Naive thymus-derived CD4-positive, alpha-beta T cell (primary cell): ENCODE results near the gene CACNB1. TPM values are rescaled to one million over a fixed set of nuclear protein-coding genes. Genes with fewer than 3 reads are reported as not detected.

Source experiments
- ATAC-seq: fragments of 150-1000 bp; cut with Tn5 transposase; 2 replicates; pipeline ENCODE4 v1.10.0; 2021; ENCODE audit warnings: mild to moderate bottlenecking, moderate library complexity
- CTCF ChIA-PET: fragments of 350-600 bp; sonication (Branson Sonifier 250); formaldehyde crosslinking; loops from one replicate; lab custom pipeline; 2021; ENCODE audit warnings: antibody characterized with exemption; lab: Charles Lee
- POLR2A ChIA-PET: fragments of 350-600 bp; sonication (Branson Sonifier 250); formaldehyde crosslinking; loops from one replicate; lab custom pipeline; 2021; ENCODE audit warnings: antibody characterized with exemption, inconsistent platforms; lab: Charles Lee
- DNase-seq, 9 donors: peaks; one replicate each; pipeline versions ENCODE4 v3.0.0 to v3.0.0-alpha.2; 2020 to 2022; ENCODE audit warnings: mixed read lengths in 1 of 9
- H3K27ac ChIP-seq: one replicate; pipeline ENCODE4 v1.7.0; 2013; ENCODE audit warnings: mild to moderate bottlenecking, low read depth, low read length, moderate library complexity
- H3K27me3 ChIP-seq, 2 donors: one replicate each; pipeline ENCODE4 v1.7.0; 2013; ENCODE audit warnings: low read length in 2 of 2, mild to moderate bottlenecking in 2 of 2, moderate library complexity in 2 of 2; ENCODE audit not compliant: control insufficient read depth in 2 of 2, insufficient read depth in 2 of 2
- H3K36me3 ChIP-seq, 3 experiments: 1 replicate in 2 of 3; 2 replicates in 1 of 3; pipeline ENCODE4 v1.7.0; 2013; ENCODE audit warnings: low read length in 3 of 3, mild to moderate bottlenecking in 3 of 3, moderate library complexity in 1 of 3; ENCODE audit not compliant: insufficient read depth in 3 of 3, control insufficient read depth in 2 of 3
- H3K4me1 ChIP-seq, 2 donors: one replicate each; pipeline ENCODE4 v1.7.0; 2013; ENCODE audit warnings: low read length in 2 of 2, mild to moderate bottlenecking in 2 of 2, moderate library complexity in 1 of 2; ENCODE audit not compliant: control insufficient read depth in 2 of 2, insufficient read depth in 2 of 2
- H3K4me3 ChIP-seq: 2 replicates; pipeline ENCODE4 v1.7.0; 2013; ENCODE audit warnings: mild to moderate bottlenecking, low read length
- H3K9me3 ChIP-seq, 3 experiments: 1 replicate in 2 of 3; 2 replicates in 1 of 3; pipeline ENCODE4 v1.7.0; 2013; ENCODE audit warnings: low read length in 3 of 3; ENCODE audit not compliant: control insufficient read depth in 2 of 3
- H3K27ac Mint-ChIP-seq, 9 donors: one replicate each; pipeline ENCODE4 v1.8.0; 2020 to 2022; ENCODE audit warnings: mixed read lengths in 9 of 9, mild to moderate bottlenecking in 8 of 9, moderate library complexity in 5 of 9, inconsistent platforms in 2 of 9
- H3K27me3 Mint-ChIP-seq, 5 donors: one replicate each; pipeline ENCODE4 v1.8.0; 2021 to 2022; ENCODE audit warnings: mixed read lengths in 5 of 5, mild to moderate bottlenecking in 1 of 5
- H3K36me3 Mint-ChIP-seq, 5 donors: one replicate each; pipeline ENCODE4 v1.8.0; 2020 to 2022; ENCODE audit warnings: mixed read lengths in 5 of 5, mild to moderate bottlenecking in 3 of 5, inconsistent platforms in 1 of 5
- H3K4me1 Mint-ChIP-seq, 7 donors: one replicate each; pipeline ENCODE4 v1.8.0; 2020 to 2022; ENCODE audit warnings: mixed read lengths in 7 of 7, mild to moderate bottlenecking in 3 of 7, inconsistent platforms in 1 of 7
- H3K4me3 Mint-ChIP-seq, 10 donors: one replicate each; pipeline ENCODE4 v1.8.0; 2020 to 2022; ENCODE audit warnings: mild to moderate bottlenecking in 10 of 10, mixed read lengths in 10 of 10, moderate library complexity in 6 of 10, inconsistent platforms in 2 of 10
- H3K9me3 Mint-ChIP-seq, 11 donors: one replicate each; pipeline ENCODE4 v1.8.0; 2020 to 2022; ENCODE audit warnings: mixed read lengths in 11 of 11, mild to moderate bottlenecking in 4 of 11, inconsistent platforms in 1 of 11, moderate library complexity in 1 of 11
- intact Hi-C, 2 donors: fragments of 100-400 bp; cut with micrococcal nuclease; formaldehyde crosslinking; loops; one replicate each; pipeline ENCODE4 v1.15.1; 2023
- polyA plus RNA-seq, 2 donors: library from polyadenylated mRNA; unstranded; fragments of 300-500 nt; fragmentation: Illumina TruSeq; gene quantifications; one replicate each; pipeline ENCODE4 v1.2.3, GENCODE V29; 2021
- total RNA-seq, 6 experiments: library from RNA in 5 of 6; stranded (reverse) in 5 of 6; gene quantifications; 1 replicate in 5 of 6; 2 replicates in 1 of 6; pipeline ENCODE4 v1.2.3 and lab custom pipeline; 2021 to 2026

The CACNB1 gene
- total and polyA plus RNA-seq, 7 experiments from 2014 or later = 0.39 to 22.0 (median 11.9) TPM

DNA sequence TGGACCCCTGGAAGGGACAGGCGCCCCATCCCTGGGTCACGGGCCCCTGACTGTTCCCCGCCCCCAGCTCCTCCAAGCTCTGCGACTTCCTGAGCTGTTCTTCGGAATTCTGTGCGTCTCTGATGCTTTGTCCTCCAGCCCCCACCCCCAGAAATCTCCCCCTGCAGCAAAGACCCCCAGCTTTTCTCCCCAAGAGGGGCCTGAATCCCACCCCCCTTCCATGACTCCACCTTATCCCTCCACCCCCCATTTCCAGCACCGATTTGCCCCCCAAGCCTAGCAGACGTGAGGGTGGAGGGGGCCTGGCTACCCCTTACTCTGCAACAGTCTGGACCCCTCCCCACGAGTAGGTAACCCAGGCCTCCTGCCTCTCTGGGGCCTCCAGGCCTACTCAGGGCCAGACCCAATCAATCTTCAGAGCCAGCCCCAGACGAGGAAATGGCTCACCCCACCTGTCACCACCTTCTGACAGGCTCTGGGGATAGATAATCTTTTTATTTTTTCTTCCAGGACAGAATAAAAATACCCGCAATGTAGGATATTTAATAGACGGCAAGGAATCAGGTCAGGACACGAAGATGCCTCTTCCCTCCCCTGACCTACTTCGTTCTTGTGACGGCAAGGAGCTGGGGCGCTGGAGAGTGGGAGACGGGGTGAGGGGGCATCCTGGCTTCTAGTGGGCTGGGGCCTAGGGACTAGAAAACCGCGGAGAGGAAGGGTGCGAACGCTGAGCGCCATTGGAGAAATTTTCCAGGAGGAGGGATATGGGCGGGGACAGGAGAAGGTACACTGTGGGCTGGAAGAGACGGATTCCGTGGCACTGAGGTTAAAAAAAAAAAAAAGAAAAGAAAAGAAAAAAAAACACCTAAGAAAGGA, 45.3 kb downstream of the CACNB1 start:
- ChIA-PET CTCF (interaction anchor here (0.6 to 6.4 kb wide), 41 partner anchors 8 to 1176 kb away, joined by 3 to 124 read pairs (median 6); partner anchors contain the start of genes ARL5C, LASP1, LASP1NB and RPL23), POLR2A (interaction anchor here (0.6 to 4.6 kb wide), 31 partner anchors 8 to 299 kb away, joined by 3 to 43 read pairs (median 6); partner anchors contain the start of genes ARL5C, LASP1, LASP1NB and RPL19)
- Histone ChIP-seq H3K4me3 (peak overlapping the region; percentile 91), H3K36me3 (peaks cover 0 to 8% (median 0%) of the 10 kb centered on the region in 3 experiments), H3K9me3 (no peaks in the 10 kb centered on the region), H3K27me3 (no peaks in the 10 kb centered on the region), H3K27ac (peak overlapping the region; percentile 61), H3K4me1 (peaks cover 10 to 26% of the 10 kb centered on the region in 2 donors)
- Mint-ChIP-seq H3K9me3 (peaks cover 0 to 21% (median 0%) of the 10 kb centered on the region in 11 donors), H3K27ac (peak overlapping the region; percentile 92 to 100 (median 98)), H3K36me3 (peaks cover 0 to 16% (median 0%) of the 10 kb centered on the region in 5 donors), H3K4me3 (peak overlapping the region; percentile 93 to 100 (median 98)), H3K4me1 (peaks cover 33 to 60% (median 43%) of the 10 kb centered on the region in 7 donors), H3K27me3 (peaks cover 0 to 57% (median 4%) of the 10 kb centered on the region in 5 donors)
- DNase-seq (peak in 7 of 9 donors; percentile 32 to 62 (median 50)), ATAC-seq (no peak)
- intact Hi-C loops = loop anchor here (1.0 to 10.0 kb wide), 11 partner anchors 83 to 477 kb away; partner anchors contain the start of genes CDK12 (in 1 of the 2), CWC25 (in 1 of the 2), EPOP (in 1 of the 2) and FBXO47 (in 1 of the 2)

DNA sequence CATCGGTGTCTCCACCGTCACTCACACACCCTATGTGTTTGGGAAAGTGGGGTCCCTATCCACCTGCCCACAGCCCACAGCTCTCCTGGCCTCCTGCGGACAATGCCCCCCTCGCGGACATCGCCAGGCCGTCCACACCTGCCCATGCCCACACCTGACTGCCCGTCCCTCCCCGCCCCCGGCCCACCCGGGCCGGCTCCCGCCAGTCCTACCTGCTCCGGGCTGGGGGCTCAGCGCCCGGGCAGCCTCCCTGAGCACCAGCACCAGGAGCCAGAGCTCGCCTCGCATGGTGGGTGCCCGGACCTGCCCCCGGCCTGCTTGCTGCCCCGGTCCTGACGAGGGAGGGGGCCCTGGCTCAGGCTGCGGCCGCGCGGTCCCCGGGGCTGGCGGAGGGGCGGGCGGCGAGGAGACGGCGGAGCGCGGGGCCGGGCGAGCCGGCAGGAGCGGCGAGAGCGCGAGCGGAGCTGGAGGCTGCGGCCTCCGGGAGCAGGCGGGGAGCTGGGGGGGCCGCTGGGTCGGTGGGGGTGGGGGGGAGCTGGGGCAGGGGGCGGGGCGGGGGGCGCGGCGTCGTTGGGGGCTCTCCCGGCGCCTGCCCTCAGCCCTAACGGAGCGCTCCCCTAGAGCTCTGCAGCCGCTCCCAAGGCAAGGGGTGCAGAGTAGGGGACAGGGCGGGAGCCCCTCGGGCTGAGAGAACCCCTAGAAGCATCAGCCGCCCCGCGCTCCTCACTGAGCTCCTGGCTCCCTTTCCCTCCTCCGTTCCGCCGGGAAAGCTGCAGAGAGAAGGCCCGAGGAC, 46.1 kb downstream of the CACNB1 start, which contains the start of gene PLXDC1:
Gene PLXDC1, minus strand, starts transcription at position 488 of the 793 bp plus-strand sequence. Its CDS starts 200 bp downstream, at position 288.
- intact Hi-C loops = loop anchor here (5.0 to 10.0 kb wide), 7 partner anchors 86 to 477 kb away; partner anchors contain the start of genes CDK12 (in 1 of the 2), CWC25 (in 1 of the 2), EPOP (in 1 of the 2) and FBXO47 (in 1 of the 2)
- peaks cover 33 to 62% (median 44%) of the 10 kb centered on the region in 7 donors for H3K4me1 Mint-ChIP-seq
- DNase-seq (peak in 4 of 9 donors; percentile 20 to 40 (median 26)), ATAC-seq (no peak)
- no peaks in the 10 kb centered on the region for H3K27me3 ChIP-seq
- H3K36me3 Mint-ChIP-seq = peaks cover 0 to 16% (median 0%) of the 10 kb centered on the region in 5 donors
- POLR2A ChIA-PET = interaction anchor here (0.6 to 4.6 kb wide), 11 partner anchors 39 to 298 kb away, joined by 3 to 43 read pairs (median 4); partner anchors contain the start of genes LASP1, RPL19 and RPL23
- H3K9me3 ChIP-seq = no peaks in the 10 kb centered on the region
- H3K4me1 ChIP-seq = peaks cover 10 to 26% of the 10 kb centered on the region in 2 donors
- H3K36me3 ChIP-seq = peaks cover 0 to 8% (median 0%) of the 10 kb centered on the region in 3 experiments
- CTCF ChIA-PET = interaction anchor here (0.7 to 6.4 kb wide), 16 partner anchors 14 to 226 kb away, joined by 3 to 124 read pairs (median 8); partner anchors contain the start of genes ARL5C and LASP1NB
- peak within 1 kb of the TSS; percentile 91 for H3K4me3 ChIP-seq
- peak within 1 kb of the TSS; percentile 92 to 100 (median 98) for H3K27ac Mint-ChIP-seq
- peaks cover 0 to 21% (median 0%) of the 10 kb centered on the region in 11 donors for H3K9me3 Mint-ChIP-seq
- H3K27me3 Mint-ChIP-seq = peaks cover 0 to 54% (median 4%) of the 10 kb centered on the region in 5 donors
- peak within 1 kb of the TSS; percentile 61 for H3K27ac ChIP-seq
- H3K4me3 Mint-ChIP-seq = peak within 1 kb of the TSS; percentile 93 to 100 (median 98)

DNA sequence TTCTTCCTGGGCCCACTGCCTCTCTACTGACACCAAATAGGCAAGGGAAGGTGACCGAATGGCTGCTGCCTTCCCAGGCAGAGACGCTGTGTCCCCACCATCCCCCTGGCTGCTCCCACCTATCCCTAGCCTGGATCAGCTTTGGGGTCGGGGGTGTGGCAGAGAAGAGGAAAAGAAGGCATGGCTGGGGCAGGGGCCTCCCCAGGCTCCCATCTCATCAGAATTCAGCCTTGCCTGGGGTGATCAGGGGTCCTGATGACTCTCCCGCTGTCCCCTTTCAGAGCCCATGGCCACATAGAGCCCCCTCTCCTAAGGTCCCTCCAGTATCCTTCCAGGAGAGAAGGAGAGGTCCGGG, 46.7 kb downstream of the CACNB1 start:
- Histone ChIP-seq H3K27me3 (no peaks in the 10 kb centered on the region), H3K4me3 (peak overlapping the region; percentile 52), H3K9me3 (no peaks in the 10 kb centered on the region), H3K36me3 (peaks cover 0 to 8% (median 0%) of the 10 kb centered on the region in 3 experiments), H3K27ac (peak overlapping the region; percentile 56), H3K4me1 (peaks cover 10 to 26% of the 10 kb centered on the region in 2 donors)
- CTCF ChIA-PET = interaction anchor here (0.6 to 6.4 kb wide), 5 partner anchors 14 to 168 kb away, joined by 3 to 124 read pairs (median 17); no protein-coding TSS in a partner anchor
- H3K27me3 Mint-ChIP-seq = peaks cover 0 to 54% (median 4%) of the 10 kb centered on the region in 5 donors
- no peak for ATAC-seq
- peak overlapping the region in 8 of 9 donors; percentile 52 to 86 (median 79) for H3K27ac Mint-ChIP-seq
- peaks cover 0 to 21% (median 0%) of the 10 kb centered on the region in 11 donors for H3K9me3 Mint-ChIP-seq
- H3K4me3 Mint-ChIP-seq = peak overlapping the region; percentile 72 to 100 (median 87)
- intact Hi-C loops = loop anchor here (5.0 to 10.0 kb wide), 7 partner anchors 87 to 476 kb away; partner anchors contain the start of genes CDK12 (in 1 of the 2), CWC25 (in 1 of the 2), EPOP (in 1 of the 2) and FBXO47 (in 1 of the 2)
- peaks cover 0 to 16% (median 0%) of the 10 kb centered on the region in 5 donors for H3K36me3 Mint-ChIP-seq
- POLR2A ChIA-PET = interaction anchor here (1.0 to 4.6 kb wide), 3 partner anchors 56 to 88 kb away, joined by 3 to 43 read pairs (median 13); no protein-coding TSS in a partner anchor
- no peak for DNase-seq
- peaks cover 33 to 63% (median 45%) of the 10 kb centered on the region in 7 donors for H3K4me1 Mint-ChIP-seq

DNA sequence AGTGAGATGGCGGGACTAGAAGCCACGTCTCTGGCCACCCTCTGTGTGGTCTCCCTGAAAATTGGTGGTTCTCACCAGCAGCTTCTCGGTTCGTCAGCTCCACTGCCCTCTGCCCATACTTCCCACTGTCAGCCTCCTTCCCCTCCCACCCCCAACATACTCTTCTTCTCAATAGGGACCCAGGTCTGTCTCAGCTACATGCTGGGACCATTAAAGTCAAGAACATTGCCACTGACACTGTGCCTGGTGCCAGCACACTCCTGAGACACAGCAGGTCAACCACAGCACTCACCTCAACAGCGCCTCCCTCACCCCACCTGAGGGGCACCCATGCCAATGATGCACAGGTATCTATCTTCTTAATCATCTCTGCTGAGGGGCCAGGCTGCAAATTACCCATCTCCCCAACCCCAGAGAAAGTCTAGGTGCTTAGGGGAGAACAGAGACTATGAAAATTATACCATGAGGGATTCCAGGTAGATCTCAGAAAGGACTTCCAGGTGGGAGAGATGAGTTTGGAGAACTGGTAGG, 47.3 kb downstream of the CACNB1 start:
- peaks cover 0 to 54% (median 4%) of the 10 kb centered on the region in 5 donors for H3K27me3 Mint-ChIP-seq
- intact Hi-C loops = loop anchor here (5.0 to 10.0 kb wide), 7 partner anchors 87 to 475 kb away; partner anchors contain the start of genes CDK12 (in 1 of the 2), CWC25 (in 1 of the 2), EPOP (in 1 of the 2) and FBXO47 (in 1 of the 2)
- H3K4me3 ChIP-seq = peak overlapping the region; percentile 52
- peaks cover 33 to 69% (median 47%) of the 10 kb centered on the region in 7 donors for H3K4me1 Mint-ChIP-seq
- H3K36me3 ChIP-seq = peaks cover 0 to 8% (median 0%) of the 10 kb centered on the region in 3 experiments
- no peak overlapping the region for H3K27ac ChIP-seq
- peak overlapping the region in 8 of 9 donors; percentile 52 to 86 (median 74) for H3K27ac Mint-ChIP-seq
- H3K36me3 Mint-ChIP-seq = peaks cover 0 to 16% (median 0%) of the 10 kb centered on the region in 5 donors
- no peaks in the 10 kb centered on the region for H3K9me3 ChIP-seq
- peaks cover 10 to 26% of the 10 kb centered on the region in 2 donors for H3K4me1 ChIP-seq
- ChIA-PET CTCF (interaction anchor here (0.6 to 6.4 kb wide), 2 partner anchors 15 to 167 kb away, joined by 3 to 124 read pairs; no protein-coding TSS in a partner anchor), POLR2A (interaction anchor here (1.0 to 4.6 kb wide), 2 partner anchors 58 to 88 kb away, joined by 3 to 43 read pairs; no protein-coding TSS in a partner anchor)
- peaks cover 0 to 23% (median 0%) of the 10 kb centered on the region in 11 donors for H3K9me3 Mint-ChIP-seq
- ATAC-seq (no peak), DNase-seq (no peak)
- H3K27me3 ChIP-seq = no peaks in the 10 kb centered on the region
- H3K4me3 Mint-ChIP-seq = peak overlapping the region; percentile 7 to 100 (median 87)
